ENCODE measurements around the gene FAM20A.
"Not testable (repeated sequence)": the region's sequence is repeated elsewhere in the genome, so short reads cannot be mapped to it uniquely, and the experiment has no call there.

- TF ChIP-seq CTCF (conservative IDR thresholded peaks at IDR 0.05; ENCODE audit: low read depth, low read length); EZH2 (IDR thresholded peaks at IDR 0.05; ENCODE audit: low read length, unreplicated experiment); EZH2phosphoT487 (IDR thresholded peaks at IDR 0.05; ENCODE audit: borderline replicate concordance, low read length): not testable (repeated sequence)
These were observed 108.6 kb downstream of the FAM20A start for GRCh38 chr17:68492394-68493054.
